ENCODE measurements around the gene MECR. TPM values are rescaled to one million over a fixed set of nuclear protein-coding genes. Genes with fewer than 3 reads are reported as not detected.
A peak's percentile ranks its signal among the peaks of the same experiment; 100 is the strongest.

Gene MECR
- total RNA-seq, 1 donor from 2014 or later, result 16.9 TPM

- no peaks in the 10 kb centered on the region for H3K36me3 ChIP-seq
- H3K4me1 ChIP-seq, result peaks cover 11% of the 10 kb centered on the region
- no peak overlapping the region for H3K27ac ChIP-seq
- H3K27me3 ChIP-seq, result no peaks in the 10 kb centered on the region
- intact Hi-C loops (cut with DNase I), result loop anchor here (5.0 kb wide), 1 partner anchor 465 kb away; no protein-coding TSS in a partner anchor
- H3K4me3 ChIP-seq, result no peak overlapping the region
- DNase-seq (ENCODE audit: extremely low spot score in 2 of 2), result no peak
- TF ChIP-seq POLR2AphosphoS5 (IDR thresholded peaks at IDR 0.05; ENCODE audit: insufficient read depth in 1 of 2, low read depth in 1 of 2), result no peak
- TF ChIP-seq POLR2A (IDR thresholded peaks at IDR 0.05), result no peak
- no peak for TF ChIP-seq CTCF (IDR thresholded peaks at IDR 0.05)
- H3K9me3 ChIP-seq, result no peaks in the 10 kb centered on the region
Observed at GRCh38 chr1:29247044-29247443, 16.3 kb upstream of the MECR start.

- Histone ChIP-seq H3K27ac (no peak overlapping the region), H3K9me3 (no peaks in the 10 kb centered on the region), H3K4me3 (no peak overlapping the region), H3K36me3 (no peaks in the 10 kb centered on the region), H3K4me1 (peaks cover 11% of the 10 kb centered on the region), H3K27me3 (no peaks in the 10 kb centered on the region)
- no peak for DNase-seq (ENCODE audit: extremely low spot score in 2 of 2)
- TF ChIP-seq CTCF (IDR thresholded peaks at IDR 0.05), result no peak
- TF ChIP-seq POLR2A (IDR thresholded peaks at IDR 0.05), result no peak
- no peak for TF ChIP-seq POLR2AphosphoS5 (IDR thresholded peaks at IDR 0.05; ENCODE audit: insufficient read depth in 1 of 2, low read depth in 1 of 2)
- intact Hi-C loops (cut with DNase I), result loop anchor here (5.0 kb wide), 1 partner anchor 466 kb away; no protein-coding TSS in a partner anchor
Observed at GRCh38 chr1:29245876-29246275, 15.1 kb upstream of the MECR start.

GRCh38 chr1:29245261-29245660 lies 14.5 kb upstream of the MECR start:
- DNase-seq (ENCODE audit: extremely low spot score in 2 of 2), result no peak
- no peak overlapping the region for H3K27ac ChIP-seq
- TF ChIP-seq CTCF (IDR thresholded peaks at IDR 0.05), result no peak
- no peak for TF ChIP-seq POLR2A (IDR thresholded peaks at IDR 0.05)
- TF ChIP-seq POLR2AphosphoS5 (IDR thresholded peaks at IDR 0.05; ENCODE audit: insufficient read depth in 1 of 2, low read depth in 1 of 2), result no peak
- no peaks in the 10 kb centered on the region for H3K27me3 ChIP-seq
- H3K36me3 ChIP-seq, result no peaks in the 10 kb centered on the region
- no peaks in the 10 kb centered on the region for H3K9me3 ChIP-seq
- H3K4me3 ChIP-seq, result no peak overlapping the region
- H3K4me1 ChIP-seq, result peaks cover 11% of the 10 kb centered on the region
- intact Hi-C loops (cut with DNase I), result loop anchor here (5.0 kb wide), 1 partner anchor 467 kb away; no protein-coding TSS in a partner anchor

- no peaks in the 10 kb centered on the region for H3K27me3 ChIP-seq
- no peak for DNase-seq (ENCODE audit: extremely low spot score in 2 of 2)
- H3K4me3 ChIP-seq, result no peak overlapping the region
- no peaks in the 10 kb centered on the region for H3K9me3 ChIP-seq
- no peaks in the 10 kb centered on the region for H3K36me3 ChIP-seq
- peaks cover 20% of the 10 kb centered on the region for H3K4me1 ChIP-seq
- peak overlapping the region; percentile 27 for H3K27ac ChIP-seq
- intact Hi-C loops (cut with DNase I), result no loop called here
- TF ChIP-seq CTCF (IDR thresholded peaks at IDR 0.05) (no peak), POLR2AphosphoS5 (IDR thresholded peaks at IDR 0.05; ENCODE audit: insufficient read depth in 1 of 2, low read depth in 1 of 2) (no peak), POLR2A (IDR thresholded peaks at IDR 0.05) (no peak)
Observed at GRCh38 chr1:29243871-29244200, 13.1 kb upstream of the MECR start.

GRCh38 chr1:29243023-29243870 lies 12.5 kb upstream of the MECR start:
- no peak for DNase-seq (ENCODE audit: extremely low spot score in 2 of 2)
- intact Hi-C loops (cut with DNase I), result no loop called here

More at GRCh38 chr1:29243023-29243870, 12.5 kb upstream of the MECR start:
- H3K27me3 ChIP-seq, result no peaks in the 10 kb centered on the region
- peaks cover 26% of the 10 kb centered on the region for H3K4me1 ChIP-seq
- no peak overlapping the region for H3K27ac ChIP-seq
- TF ChIP-seq CTCF (IDR thresholded peaks at IDR 0.05) (no peak), POLR2A (IDR thresholded peaks at IDR 0.05) (no peak), POLR2AphosphoS5 (IDR thresholded peaks at IDR 0.05; ENCODE audit: insufficient read depth in 1 of 2, low read depth in 1 of 2) (no peak)
- H3K9me3 ChIP-seq, result no peaks in the 10 kb centered on the region
- no peaks in the 10 kb centered on the region for H3K36me3 ChIP-seq
- no peak overlapping the region for H3K4me3 ChIP-seq

All from vagina (tissue), 2 donors.